ENCODE results near the gene KCNAB1.

- TF ChIP-seq POLR2A (IDR thresholded peaks at IDR 0.05; ENCODE audit: low read length) (no peak), GATA1 (IDR thresholded peaks at IDR 0.05; ENCODE audit: low read depth, low read length) (no peak)
These were observed 165.2 kb downstream of the KCNAB1 start for GRCh38 chr3:156285626-156286025.

Measured in erythroblast (primary cell).